Psoas muscle (tissue), 8 donors: Measurements from ENCODE around the gene KCTD16. TPM values are rescaled to one million over a fixed set of nuclear protein-coding genes. Genes with fewer than 3 reads are reported as not detected.

Experiments used
- ATAC-seq, 4 donors: fragments of 200-7000 bp; cut with Tn5 transposase; one replicate each; pipeline ENCODE4 v1.9.1; 2020; ENCODE audit warnings: moderate library complexity in 3 of 4, mild to moderate bottlenecking in 2 of 4
- DNase-seq, 2 donors: peaks; one replicate each; pipeline ENCODE4 v3.0.0-alpha.2; 2020
- H3K27ac ChIP-seq: fragments of 200-600 bp; one replicate; pipeline ENCODE4 v1.8.0; 2022
- H3K27me3 ChIP-seq, 3 donors: fragments of 200-600 bp in 1 of 3; one replicate each; pipeline versions ENCODE4 v1.6.1 to v1.8.0; 2013 to 2022; ENCODE audit warnings: low read length in 2 of 3, mild to moderate bottlenecking in 2 of 3, moderate library complexity in 1 of 3; ENCODE audit not compliant: insufficient read depth in 3 of 3
- H3K36me3 ChIP-seq, 2 donors: fragments of 200-600 bp in 1 of 2; one replicate each; pipeline versions ENCODE4 v1.6.1 to v1.8.0; 2013 to 2022; ENCODE audit warnings: low read depth in 1 of 2, mild to moderate bottlenecking in 1 of 2, moderate library complexity in 1 of 2; ENCODE audit not compliant: insufficient read depth in 1 of 2
- H3K4me1 ChIP-seq: fragments of 200-600 bp; one replicate; pipeline ENCODE4 v1.8.0; 2022
- H3K4me3 ChIP-seq: fragments of 200-600 bp; one replicate; pipeline ENCODE4 v1.8.0; 2022; ENCODE audit warnings: mild to moderate bottlenecking
- H3K9me3 ChIP-seq: fragments of 200-600 bp; one replicate; pipeline ENCODE4 v1.8.0; 2022
- CTCF ChIP-seq: fragments of 200-600 bp; IDR thresholded peaks from one replicate; pipeline ENCODE4 v1.8.0; 2022; ENCODE audit warnings: antibody characterized with exemption
- WGBS, 3 donors: extraction: QIAGEN DNeasy Blood & Tissue Kit; methylation state at CpG; one replicate each; pipeline versions ENCODE4 v1.1.6 to v1.1.7; 2013; 5-methylcytosine and 5-hydroxymethylcytosine counted together
- intact Hi-C, 2 donors: fragments of 100-400 bp; cut with DNase I; formaldehyde crosslinking; loops; one replicate each; pipeline versions ENCODE4 v1.11.0 to v1.14.2; 2022
- polyA plus RNA-seq, 3 donors: library from polyadenylated mRNA; stranded (reverse); fragments of 200-250 nt; gene quantifications; one replicate each; pipeline ENCODE4 v1.2.3, GENCODE V29; 2013
- total RNA-seq, 4 donors: library from RNA; stranded (reverse); fragmentation: NEBNext Ultra II Directional in 2 of 4; extraction: Animal tissue kit (Norgen Biotek cat#: 25700) in 2 of 4; gene quantifications; one replicate each; pipeline versions ENCODE4 v1.2.1 to v1.2.4, GENCODE V29; 2021 to 2023
- donor health status: healthy with polysubstance abuse.
- donor health status: DM: no; HTN: no; CAD: no; lungs with moderate emphysema.
- donor health status: Bipolar disorder and iron deficiency.
- donor health status: healthy.
- donor health status: DM: yes; HTN: yes; CAD: no.
- donor health status: DM: no; HTN: no; CAD: no.
- donor health status: DM: no; HTN: no; CAD: no.
- donor health status: DM: yes; HTN: yes; CAD: no.

KCTD16 gene
- total and polyA plus RNA-seq, 7 donors: 0.01 to 0.04 (median 0.01) TPM; not detected in 4

- H3K36me3 ChIP-seq: no peaks in the 10 kb centered on the region
- intact Hi-C loops: no loop called here
- H3K27me3 ChIP-seq: no peaks in the 10 kb centered on the region
- DNase-seq (no peak), ATAC-seq (no peak)
- no peak overlapping the region for H3K27ac ChIP-seq
- H3K9me3 ChIP-seq: no peaks in the 10 kb centered on the region
- no peak for TF ChIP-seq CTCF
- H3K4me3 ChIP-seq: no peak overlapping the region
- H3K4me1 ChIP-seq: no peaks in the 10 kb centered on the region
Measured at GRCh38 chr5:144377207-144377606, 206.5 kb downstream of the KCTD16 start.

GRCh38 chr5:144378681-144379080 lies 208.0 kb downstream of the KCTD16 start:
- 52 to 59% (median 53%) methylated on average over 5 of the region's 5 CpGs for WGBS, 3 donors

GRCh38 chr5:144385597-144385996 lies 214.9 kb downstream of the KCTD16 start:
- no peaks in the 10 kb centered on the region for H3K27me3 ChIP-seq
- TF ChIP-seq CTCF: no peak
- no peak for ATAC-seq
- no peaks in the 10 kb centered on the region for H3K9me3 ChIP-seq
- H3K4me1 ChIP-seq: no peaks in the 10 kb centered on the region
- H3K4me3 ChIP-seq: no peak overlapping the region
- 52 to 59% (median 53%) methylated on average over 1 of the region's 1 CpG for WGBS, 3 donors
- H3K27ac ChIP-seq: no peak overlapping the region
- intact Hi-C loops: no loop called here
- DNase-seq: no peak
- no peaks in the 10 kb centered on the region for H3K36me3 ChIP-seq

More at GRCh38 chr5:144378681-144379080, 208.0 kb downstream of the KCTD16 start:
- H3K27ac ChIP-seq: no peak overlapping the region
- H3K36me3 ChIP-seq: no peaks in the 10 kb centered on the region
- H3K27me3 ChIP-seq: no peaks in the 10 kb centered on the region
- no peaks in the 10 kb centered on the region for H3K9me3 ChIP-seq
- TF ChIP-seq CTCF: no peak
- ATAC-seq (no peak), DNase-seq (no peak)
- H3K4me3 ChIP-seq: no peak overlapping the region
- H3K4me1 ChIP-seq: no peaks in the 10 kb centered on the region
- intact Hi-C loops: no loop called here

DNA sequence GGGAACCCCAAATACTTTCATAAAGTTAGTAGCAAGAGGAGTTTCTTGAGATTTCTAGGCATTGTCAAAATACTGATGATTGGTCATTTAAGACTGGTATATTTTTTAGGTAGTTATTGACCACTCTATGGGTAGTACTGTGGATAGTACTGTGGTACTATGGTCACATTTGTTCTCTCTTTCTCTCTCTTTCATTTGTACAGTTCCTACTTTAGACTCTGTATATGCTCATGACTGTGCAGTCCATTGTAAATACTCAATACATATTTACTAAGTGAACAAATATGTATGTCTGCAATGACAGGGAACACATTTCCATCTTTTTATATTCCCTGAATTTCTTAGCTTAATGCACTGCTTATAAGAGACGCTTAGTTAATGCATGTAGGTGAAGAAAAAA lies 215.6 kb downstream of the KCTD16 start:
- no peak for DNase-seq
- intact Hi-C loops: no loop called here

More for the DNA sequence above, 215.6 kb downstream of the KCTD16 start:
- TF ChIP-seq CTCF: no peak
- Histone ChIP-seq H3K27me3 (no peaks in the 10 kb centered on the region), H3K4me1 (no peaks in the 10 kb centered on the region), H3K4me3 (no peak overlapping the region), H3K27ac (no peak overlapping the region), H3K36me3 (no peaks in the 10 kb centered on the region), H3K9me3 (no peaks in the 10 kb centered on the region)
- WGBS, 3 donors: 36 to 91% (median 84%) methylated on average over 1 of the region's 1 CpG
- ATAC-seq: no peak
